Breast epithelium (tissue), 4 donors: ENCODE results near the gene SERPINA9. TPM values are rescaled to one million over a fixed set of nuclear protein-coding genes. Genes with fewer than 3 reads are reported as not detected.

Source experiments
- DNase-seq, 2 donors: peaks; one replicate each; pipeline ENCODE4 v3.0.0-alpha.2; 2019; ENCODE audit warnings: low spot score in 2 of 2
- H3K27ac ChIP-seq, 2 donors: fragments of 200-600 bp; sonication (generic) in 1 of 2; one replicate each; pipeline ENCODE4 v1.5.1; 2016 to 2019; ENCODE audit warnings: mild to moderate bottlenecking in 1 of 2
- H3K27me3 ChIP-seq, 2 donors: fragments of 200-600 bp; sonication (generic) in 1 of 2; one replicate each; pipeline versions ENCODE4 v1.5.1 to v1.6.0; 2017 to 2019; ENCODE audit warnings: control low read depth in 1 of 2, mild to moderate bottlenecking in 1 of 2
- H3K36me3 ChIP-seq: fragments of 200-600 bp; one replicate; pipeline ENCODE4 v1.5.1; 2019
- H3K4me1 ChIP-seq, 2 donors: fragments of 200-600 bp; sonication (generic); one replicate each; pipeline ENCODE4 v1.5.1; 2016 to 2019; ENCODE audit warnings: control low read depth in 1 of 2
- H3K4me3 ChIP-seq, 3 donors: fragments of 200-600 bp; sonication (generic); 1 replicate in 2 of 3; 2 replicates in 1 of 3; pipeline ENCODE4 v1.5.1; 2016 to 2019; ENCODE audit warnings: mild to moderate bottlenecking in 3 of 3, moderate library complexity in 2 of 3
- H3K9me3 ChIP-seq, 2 donors: fragments of 200-600 bp; sonication (generic) in 1 of 2; one replicate each; pipeline ENCODE4 v1.5.1; 2016 to 2019; ENCODE audit warnings: control low read depth in 1 of 2
- CTCF ChIP-seq, 3 donors: fragments of 450-650 bp; IDR thresholded peaks; one replicate each; pipeline ENCODE4 v1.5.1; 2016 to 2017; ENCODE audit warnings: antibody characterized with exemption in 3 of 3, mild to moderate bottlenecking in 3 of 3, moderate library complexity in 3 of 3
- POLR2A ChIP-seq: fragments of 450-650 bp; IDR thresholded peaks from one replicate; pipeline ENCODE4 v1.6.1; 2016; ENCODE audit warnings: antibody characterized with exemption, mild to moderate bottlenecking, moderate library complexity
- POLR2AphosphoS5 ChIP-seq, 3 donors: sonication (generic); formaldehyde crosslinking; IDR thresholded peaks; one replicate each; pipeline ENCODE4 v1.6.1; 2017; ENCODE audit warnings: antibody characterized with exemption in 3 of 3
- intact Hi-C: fragments of 100-400 bp; cut with DNase I; formaldehyde crosslinking; loops from one replicate; pipeline ENCODE4 v1.15.1; 2023; ENCODE audit warnings: low total_unique reads
- total RNA-seq, 3 donors: library from RNA; depleted of rRNA; stranded (reverse); fragments of >200 nt; gene quantifications; one replicate each; pipeline ENCODE4 v1.1.0, GENCODE V29; 2016

Gene SERPINA9
- total RNA-seq, 3 donors from 2014 or later = not detected

- Histone ChIP-seq H3K36me3 (no peaks in the 10 kb centered on the region), H3K4me3 (no peak overlapping the region), H3K9me3 (no peaks in the 10 kb centered on the region), H3K27ac (no peak overlapping the region), H3K27me3 (no peaks in the 10 kb centered on the region), H3K4me1 (peaks cover 0 to 5% of the 10 kb centered on the region in 2 donors)
- no peak for DNase-seq
- intact Hi-C loops = no loop called here
- TF ChIP-seq CTCF (IDR thresholded peaks at IDR 0.05) (no peak), POLR2A (no peak), POLR2AphosphoS5 (IDR thresholded peaks at IDR 0.05) (no peak)
Observed at GRCh38 chr14:94521375-94522114, 45.5 kb upstream of the SERPINA9 start.

DNA sequence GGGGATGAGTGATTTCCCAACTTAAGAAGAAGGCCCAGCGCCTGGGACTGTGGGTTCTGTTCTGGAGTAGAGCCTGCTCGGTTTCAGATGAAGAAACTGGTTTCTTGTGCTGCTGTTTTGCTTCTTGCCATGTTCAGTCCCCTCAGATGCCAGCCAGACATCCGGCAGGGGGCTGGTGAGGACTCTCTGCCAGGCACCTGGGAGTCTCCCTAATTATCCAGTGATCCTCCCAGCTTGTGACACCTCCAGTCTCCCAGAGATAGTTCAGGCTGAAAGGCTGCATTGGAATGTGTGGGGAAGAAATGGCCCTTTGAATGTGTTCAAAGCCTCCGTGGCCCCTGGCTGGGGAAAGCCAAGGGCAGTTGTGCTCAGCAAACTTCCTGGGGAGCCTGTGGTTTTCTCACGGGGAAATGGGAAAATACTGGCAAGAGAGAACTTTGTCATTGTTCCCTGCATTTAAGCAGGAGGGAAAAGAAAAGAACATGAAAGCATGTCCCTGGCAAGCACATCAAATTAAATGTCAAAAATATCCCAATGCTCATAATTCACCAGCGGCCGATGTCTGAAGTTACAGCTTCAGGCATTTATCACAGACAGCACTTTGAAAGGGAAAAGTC is 41.8 kb upstream of the SERPINA9 start:
- H3K4me1 ChIP-seq = peaks cover 0 to 5% of the 10 kb centered on the region in 2 donors
- H3K4me3 ChIP-seq = no peak overlapping the region
- H3K27me3 ChIP-seq = no peaks in the 10 kb centered on the region
- H3K9me3 ChIP-seq = no peaks in the 10 kb centered on the region
- TF ChIP-seq CTCF (IDR thresholded peaks at IDR 0.05) (no peak), POLR2A (no peak), POLR2AphosphoS5 (IDR thresholded peaks at IDR 0.05) (peak in 2 of 3 donors; percentile 25 to 83)
- intact Hi-C loops = no loop called here
- H3K27ac ChIP-seq = peak overlapping the region; percentile 72 to 75
- H3K36me3 ChIP-seq = no peaks in the 10 kb centered on the region
- peak; percentile 44 to 74 for DNase-seq

DNA sequence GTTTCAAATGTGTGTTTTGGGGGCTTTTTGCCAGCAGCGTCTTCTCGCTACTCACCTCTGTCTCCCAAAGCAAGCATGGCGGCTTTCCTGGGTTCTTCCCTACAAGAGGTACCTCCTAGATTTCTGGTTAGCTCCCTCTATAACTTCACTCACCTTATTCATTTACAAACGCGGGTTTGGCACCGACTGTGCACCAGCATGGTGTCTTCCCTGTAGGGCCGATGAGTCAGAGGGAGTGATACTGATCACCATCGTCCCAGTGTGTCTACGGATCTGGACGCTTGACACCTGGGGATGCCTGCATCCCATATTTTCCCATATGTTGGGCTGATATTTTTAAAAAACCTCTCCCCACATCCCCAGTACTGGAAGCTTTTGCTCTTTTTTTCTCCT is 41.2 kb upstream of the SERPINA9 start:
- H3K4me1 ChIP-seq = peaks cover 0 to 5% of the 10 kb centered on the region in 2 donors
- intact Hi-C loops = no loop called here
- no peaks in the 10 kb centered on the region for H3K27me3 ChIP-seq
- DNase-seq = no peak
- H3K27ac ChIP-seq = peak overlapping the region; percentile 72 to 75
- no peaks in the 10 kb centered on the region for H3K9me3 ChIP-seq
- H3K4me3 ChIP-seq = no peak overlapping the region
- TF ChIP-seq CTCF (IDR thresholded peaks at IDR 0.05) (no peak), POLR2A (no peak), POLR2AphosphoS5 (IDR thresholded peaks at IDR 0.05) (no peak)
- H3K36me3 ChIP-seq = no peaks in the 10 kb centered on the region

- no peaks in the 10 kb centered on the region for H3K36me3 ChIP-seq
- no peak overlapping the region for H3K27ac ChIP-seq
- H3K4me1 ChIP-seq = peaks cover 0 to 5% of the 10 kb centered on the region in 2 donors
- H3K9me3 ChIP-seq = no peaks in the 10 kb centered on the region
- no peak overlapping the region for H3K4me3 ChIP-seq
- TF ChIP-seq POLR2AphosphoS5 (IDR thresholded peaks at IDR 0.05) = no peak
- DNase-seq = peak in 1 of 2 donors; percentile 35
- intact Hi-C loops = no loop called here
- no peaks in the 10 kb centered on the region for H3K27me3 ChIP-seq
Observed at GRCh38 chr14:94515856-94516255, 39.9 kb upstream of the SERPINA9 start.

DNA sequence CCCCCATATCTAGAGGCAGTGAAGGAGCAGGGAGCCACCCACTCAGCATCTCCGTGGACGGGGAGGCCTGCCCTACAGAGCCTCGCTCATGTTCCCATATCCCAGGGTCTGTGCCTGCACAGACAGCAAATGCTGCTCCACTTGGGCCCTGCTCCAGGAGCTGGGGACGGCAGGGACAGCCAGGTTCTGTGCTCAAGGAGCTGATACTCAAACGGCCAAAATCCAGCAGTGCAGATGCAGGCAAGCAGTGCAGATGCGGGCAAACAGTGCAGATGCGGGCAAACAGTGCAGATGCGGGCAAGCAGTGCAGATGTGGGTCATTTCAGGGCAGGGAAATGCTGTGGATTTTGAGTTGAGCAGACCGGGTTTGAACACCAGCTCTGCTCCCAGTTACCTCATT is 39.4 kb upstream of the SERPINA9 start:
- H3K9me3 ChIP-seq = no peaks in the 10 kb centered on the region
- peak in 1 of 2 donors; percentile 33 for DNase-seq
- intact Hi-C loops = no loop called here
- H3K4me1 ChIP-seq = peaks cover 0 to 5% of the 10 kb centered on the region in 2 donors
- no peaks in the 10 kb centered on the region for H3K36me3 ChIP-seq
- TF ChIP-seq POLR2AphosphoS5 (IDR thresholded peaks at IDR 0.05) = no peak
- TF ChIP-seq POLR2A = no peak
- no peak for TF ChIP-seq CTCF (IDR thresholded peaks at IDR 0.05)
- H3K27ac ChIP-seq = no peak overlapping the region
- H3K27me3 ChIP-seq = no peaks in the 10 kb centered on the region
- H3K4me3 ChIP-seq = no peak overlapping the region
